Measurements from ENCODE around the gene DNAJC28.
"Not testable (repeated sequence)": the region's sequence is repeated elsewhere in the genome, so short reads cannot be mapped to it uniquely, and the experiment has no call there.

DNAJC28 gene

GRCh38 chr21:33512481-33512880 lies 21.0 kb upstream of the DNAJC28 start:
- Histone ChIP-seq H3K4me3 (ENCODE audit: low read length) (no peak overlapping the region), H3K36me3 (ENCODE audit: control insufficient read depth, insufficient read depth, low read length, severe bottlenecking) (peaks cover 82% of the 10 kb centered on the region), H3K4me1 (ENCODE audit: control insufficient read depth, insufficient read depth, low read length) (peaks cover 16% of the 10 kb centered on the region), H3K9ac (ENCODE audit: low read length) (no peak overlapping the region), H3K27me3 (replicated peaks; ENCODE audit: control insufficient read depth, insufficient read depth, low read length) (no peaks in the 10 kb centered on the region), H3K9me3 (ENCODE audit: control insufficient read depth, low read length) (no peaks in the 10 kb centered on the region)
- no peak for DNase-seq (ENCODE audit: low read depth)

- DNase-seq (ENCODE audit: low read depth) = no peak
- Histone ChIP-seq H3K9ac (ENCODE audit: low read length) (no peak overlapping the region), H3K9me3 (ENCODE audit: control insufficient read depth, low read length) (no peaks in the 10 kb centered on the region), H3K4me3 (ENCODE audit: low read length) (no peak overlapping the region), H3K4me1 (ENCODE audit: control insufficient read depth, insufficient read depth, low read length) (peaks cover 16% of the 10 kb centered on the region), H3K36me3 (ENCODE audit: control insufficient read depth, insufficient read depth, low read length, severe bottlenecking) (peaks cover 78% of the 10 kb centered on the region), H3K27me3 (replicated peaks; ENCODE audit: control insufficient read depth, insufficient read depth, low read length) (no peaks in the 10 kb centered on the region)
Measured at GRCh38 chr21:33511639-33512038, 20.1 kb upstream of the DNAJC28 start.

- Histone ChIP-seq H3K36me3 (ENCODE audit: control insufficient read depth, insufficient read depth, low read length, severe bottlenecking) (peaks cover 75% of the 10 kb centered on the region), H3K4me3 (ENCODE audit: low read length) (no peak overlapping the region), H3K4me1 (ENCODE audit: control insufficient read depth, insufficient read depth, low read length) (peaks cover 16% of the 10 kb centered on the region), H3K9me3 (ENCODE audit: control insufficient read depth, low read length) (no peaks in the 10 kb centered on the region), H3K27me3 (replicated peaks; ENCODE audit: control insufficient read depth, insufficient read depth, low read length) (no peaks in the 10 kb centered on the region), H3K9ac (ENCODE audit: low read length) (no peak overlapping the region)
- DNase-seq (ENCODE audit: low read depth) = no peak
Measured at GRCh38 chr21:33510826-33511225, 19.3 kb upstream of the DNAJC28 start.

- Histone ChIP-seq H3K4me1 (ENCODE audit: control insufficient read depth, insufficient read depth, low read length) (peaks cover 16% of the 10 kb centered on the region), H3K36me3 (ENCODE audit: control insufficient read depth, insufficient read depth, low read length, severe bottlenecking) (peaks cover 59% of the 10 kb centered on the region)
- H3K9ac ChIP-seq (ENCODE audit: low read length); DNase-seq (ENCODE audit: low read depth); H3K9me3 ChIP-seq (ENCODE audit: control insufficient read depth, low read length); H3K4me3 ChIP-seq (ENCODE audit: low read length); H3K27me3 ChIP-seq (replicated peaks; ENCODE audit: control insufficient read depth, insufficient read depth, low read length): not testable (repeated sequence)
Measured at GRCh38 chr21:33507003-33507402, 15.5 kb upstream of the DNAJC28 start.

- no peaks in the 10 kb centered on the region for H3K27me3 ChIP-seq (replicated peaks; ENCODE audit: control insufficient read depth, insufficient read depth, low read length)
- no peak for DNase-seq (ENCODE audit: low read depth)
- no peaks in the 10 kb centered on the region for H3K9me3 ChIP-seq (ENCODE audit: control insufficient read depth, low read length)
- H3K4me3 ChIP-seq (ENCODE audit: low read length) = no peak overlapping the region
- H3K9ac ChIP-seq (ENCODE audit: low read length) = no peak overlapping the region
- peaks cover 16% of the 10 kb centered on the region for H3K4me1 ChIP-seq (ENCODE audit: control insufficient read depth, insufficient read depth, low read length)
- H3K36me3 ChIP-seq (ENCODE audit: control insufficient read depth, insufficient read depth, low read length, severe bottlenecking) = peaks cover 49% of the 10 kb centered on the region
Measured at GRCh38 chr21:33505833-33506232, 14.3 kb upstream of the DNAJC28 start.

GRCh38 chr21:33496345-33496744 lies 4.8 kb upstream of the DNAJC28 start:
- Histone ChIP-seq H3K9ac (ENCODE audit: low read length) (no peak overlapping the region), H3K4me3 (ENCODE audit: low read length) (no peak overlapping the region), H3K9me3 (ENCODE audit: control insufficient read depth, low read length) (no peaks in the 10 kb centered on the region), H3K36me3 (ENCODE audit: control insufficient read depth, insufficient read depth, low read length, severe bottlenecking) (no peaks in the 10 kb centered on the region), H3K4me1 (ENCODE audit: control insufficient read depth, insufficient read depth, low read length) (peaks cover 7% of the 10 kb centered on the region), H3K27me3 (replicated peaks; ENCODE audit: control insufficient read depth, insufficient read depth, low read length) (peaks cover 10% of the 10 kb centered on the region)
- no peak for DNase-seq (ENCODE audit: low read depth)

- Histone ChIP-seq H3K27me3 (replicated peaks; ENCODE audit: control insufficient read depth, insufficient read depth, low read length) (peaks cover 10% of the 10 kb centered on the region), H3K4me3 (ENCODE audit: low read length) (no peak overlapping the region), H3K9me3 (ENCODE audit: control insufficient read depth, low read length) (no peaks in the 10 kb centered on the region), H3K4me1 (ENCODE audit: control insufficient read depth, insufficient read depth, low read length) (peaks cover 11% of the 10 kb centered on the region), H3K9ac (ENCODE audit: low read length) (no peak overlapping the region), H3K36me3 (ENCODE audit: control insufficient read depth, insufficient read depth, low read length, severe bottlenecking) (no peaks in the 10 kb centered on the region)
- DNase-seq (ENCODE audit: low read depth) = no peak
Measured at GRCh38 chr21:33495743-33496142, 4.2 kb upstream of the DNAJC28 start.

GRCh38 chr21:33493756-33494155 lies 2.2 kb upstream of the DNAJC28 start:
- DNase-seq (ENCODE audit: low read depth) = no peak
- H3K4me1 ChIP-seq (ENCODE audit: control insufficient read depth, insufficient read depth, low read length) = peaks cover 9% of the 10 kb centered on the region
- H3K27me3 ChIP-seq (replicated peaks; ENCODE audit: control insufficient read depth, insufficient read depth, low read length) = peaks cover 10% of the 10 kb centered on the region
- no peaks in the 10 kb centered on the region for H3K9me3 ChIP-seq (ENCODE audit: control insufficient read depth, low read length)
- H3K9ac ChIP-seq (ENCODE audit: low read length) = no peak overlapping the region
- H3K36me3 ChIP-seq (ENCODE audit: control insufficient read depth, insufficient read depth, low read length, severe bottlenecking) = no peaks in the 10 kb centered on the region
- H3K4me3 ChIP-seq (ENCODE audit: low read length) = no peak overlapping the region

GRCh38 chr21:33492571-33492970 lies 1.1 kb upstream of the DNAJC28 start:
- DNase-seq (ENCODE audit: low read depth) = peak; percentile 65
- Histone ChIP-seq H3K4me3 (ENCODE audit: low read length) (no peak overlapping the region), H3K36me3 (ENCODE audit: control insufficient read depth, insufficient read depth, low read length, severe bottlenecking) (no peaks in the 10 kb centered on the region), H3K9me3 (ENCODE audit: control insufficient read depth, low read length) (no peaks in the 10 kb centered on the region), H3K4me1 (ENCODE audit: control insufficient read depth, insufficient read depth, low read length) (peaks cover 9% of the 10 kb centered on the region), H3K27me3 (replicated peaks; ENCODE audit: control insufficient read depth, insufficient read depth, low read length) (peaks cover 10% of the 10 kb centered on the region), H3K9ac (ENCODE audit: low read length) (no peak overlapping the region)

- Histone ChIP-seq H3K4me1 (ENCODE audit: control insufficient read depth, insufficient read depth, low read length) (peaks cover 9% of the 10 kb centered on the region), H3K9me3 (ENCODE audit: control insufficient read depth, low read length) (no peaks in the 10 kb centered on the region), H3K9ac (ENCODE audit: low read length) (peak overlapping the region; percentile 86), H3K4me3 (ENCODE audit: low read length) (peak overlapping the region; percentile 91), H3K27me3 (replicated peaks; ENCODE audit: control insufficient read depth, insufficient read depth, low read length) (peaks cover 10% of the 10 kb centered on the region), H3K36me3 (ENCODE audit: control insufficient read depth, insufficient read depth, low read length, severe bottlenecking) (no peaks in the 10 kb centered on the region)
- no peak for DNase-seq (ENCODE audit: low read depth)
Measured at GRCh38 chr21:33490991-33491372, 534 bp downstream of the DNAJC28 start.

GRCh38 chr21:33488936-33489335 lies 2.6 kb downstream of the DNAJC28 start:
- Histone ChIP-seq H3K9me3 (ENCODE audit: control insufficient read depth, low read length) (no peaks in the 10 kb centered on the region), H3K36me3 (ENCODE audit: control insufficient read depth, insufficient read depth, low read length, severe bottlenecking) (no peaks in the 10 kb centered on the region), H3K4me1 (ENCODE audit: control insufficient read depth, insufficient read depth, low read length) (peaks cover 9% of the 10 kb centered on the region), H3K9ac (ENCODE audit: low read length) (no peak overlapping the region), H3K4me3 (ENCODE audit: low read length) (no peak overlapping the region), H3K27me3 (replicated peaks; ENCODE audit: control insufficient read depth, insufficient read depth, low read length) (no peaks in the 10 kb centered on the region)
- no peak for DNase-seq (ENCODE audit: low read depth)

- Histone ChIP-seq H3K9me3 (ENCODE audit: control insufficient read depth, low read length) (no peaks in the 10 kb centered on the region), H3K9ac (ENCODE audit: low read length) (no peak overlapping the region), H3K27me3 (replicated peaks; ENCODE audit: control insufficient read depth, insufficient read depth, low read length) (no peaks in the 10 kb centered on the region), H3K4me3 (ENCODE audit: low read length) (no peak overlapping the region), H3K4me1 (ENCODE audit: control insufficient read depth, insufficient read depth, low read length) (peaks cover 9% of the 10 kb centered on the region), H3K36me3 (ENCODE audit: control insufficient read depth, insufficient read depth, low read length, severe bottlenecking) (no peaks in the 10 kb centered on the region)
- no peak for DNase-seq (ENCODE audit: low read depth)
Measured at GRCh38 chr21:33487996-33488395, 3.5 kb downstream of the DNAJC28 start.

Measured in adipocyte (in vitro differentiated cells).